GM19099 (cell line): ENCODE results near the gene SUPT5H.

Experiments used
- POLR2A ChIP-seq: IDR thresholded peaks from 3 replicates; pipeline ENCODE4 v1.6.1; 2011; ENCODE audit warnings: low read depth; ENCODE audit not compliant: insufficient read length; ENCODE audit errors: extremely low read depth

SUPT5H gene

DNA sequence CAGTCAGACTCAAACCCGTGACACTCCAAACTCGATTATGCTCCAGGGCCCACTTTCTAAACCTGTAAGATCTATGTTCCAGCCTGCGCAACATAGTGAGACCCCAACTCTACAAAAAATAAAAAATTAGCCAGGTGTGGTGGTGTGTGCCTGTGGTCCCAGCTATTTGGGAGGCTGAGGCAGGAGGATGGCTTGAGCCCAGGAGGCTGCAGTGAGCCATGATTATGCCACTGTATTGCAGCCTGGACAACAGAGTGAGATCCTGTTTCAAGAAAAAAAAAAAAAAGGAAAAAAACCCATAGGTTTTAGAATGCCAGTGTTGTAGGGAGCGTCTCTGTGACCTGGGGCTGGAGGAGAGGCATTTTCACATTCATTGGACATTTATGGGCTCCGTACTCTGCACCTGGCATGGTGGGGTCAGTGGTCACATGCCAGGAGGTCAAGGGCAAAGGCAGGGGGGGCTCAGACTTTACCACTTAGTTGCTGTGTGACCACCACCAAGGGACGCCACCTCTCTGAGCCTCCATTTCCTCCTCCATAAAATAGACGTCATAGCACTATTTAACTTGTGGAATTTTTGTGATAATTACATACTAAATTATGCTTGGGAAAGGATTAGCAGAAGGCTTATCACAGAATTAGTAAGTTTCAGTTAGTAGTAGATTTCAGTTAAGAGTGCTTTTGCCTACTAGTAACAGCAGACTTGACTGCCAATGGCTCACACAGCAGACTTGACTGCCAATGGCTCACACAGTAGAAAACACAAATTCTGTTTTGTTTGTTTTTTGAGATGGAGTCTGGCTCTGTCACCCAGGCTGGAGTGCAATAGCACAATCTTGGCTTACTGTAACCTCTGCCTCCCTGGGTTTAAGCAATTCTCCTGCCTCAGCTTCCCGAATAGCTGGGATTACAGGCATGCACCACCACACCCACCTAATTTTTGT lies 75.4 kb downstream of the SUPT5H start:
- no peak for TF ChIP-seq POLR2A

DNA sequence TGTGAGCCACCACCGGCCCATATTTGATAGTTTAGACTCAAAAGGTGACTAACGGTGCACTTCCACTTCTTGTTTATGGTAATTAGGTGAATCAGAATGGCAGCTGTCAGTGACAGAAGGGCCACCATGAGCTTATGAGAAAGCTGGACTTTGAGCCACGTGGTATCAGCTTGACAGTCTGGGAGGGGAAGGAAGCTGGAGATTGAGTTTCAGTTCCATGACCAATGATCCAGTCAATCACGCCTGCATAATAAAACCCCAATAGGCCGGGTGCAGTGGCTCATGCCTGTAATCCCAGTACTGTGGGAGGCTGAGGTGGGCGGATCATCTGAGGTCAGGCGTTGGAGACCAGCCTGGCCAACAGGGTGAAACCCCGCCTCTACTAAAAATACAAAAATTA lies 79.1 kb downstream of the SUPT5H start:
- no peak for TF ChIP-seq POLR2A

DNA sequence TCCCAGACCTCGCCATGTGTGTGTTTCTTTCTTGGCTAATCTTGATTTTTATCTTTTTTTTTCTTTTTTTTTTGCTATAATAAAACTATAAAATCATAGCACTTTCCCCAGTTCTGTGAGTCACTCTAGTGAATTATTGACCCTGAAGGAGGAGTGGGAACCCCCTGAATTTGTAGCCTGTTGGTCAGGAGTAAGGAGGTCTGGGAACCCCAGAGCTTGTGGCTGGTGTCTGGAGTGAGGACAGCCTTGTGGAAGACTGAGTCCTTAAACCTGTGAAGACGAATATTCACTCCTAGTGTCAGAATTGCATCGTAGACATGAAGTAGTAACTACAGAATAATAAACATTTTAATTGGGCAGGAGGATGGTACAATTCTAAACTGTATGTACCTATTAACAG lies 79.8 kb downstream of the SUPT5H start:
- TF ChIP-seq POLR2A: no peak
